ENCODE data around the gene GFY. TPM values are rescaled to one million over a fixed set of nuclear protein-coding genes. Genes with fewer than 3 reads are reported as not detected.

Gene GFY
- total RNA-seq, 1 donor from 2014 or later = not detected

DNA sequence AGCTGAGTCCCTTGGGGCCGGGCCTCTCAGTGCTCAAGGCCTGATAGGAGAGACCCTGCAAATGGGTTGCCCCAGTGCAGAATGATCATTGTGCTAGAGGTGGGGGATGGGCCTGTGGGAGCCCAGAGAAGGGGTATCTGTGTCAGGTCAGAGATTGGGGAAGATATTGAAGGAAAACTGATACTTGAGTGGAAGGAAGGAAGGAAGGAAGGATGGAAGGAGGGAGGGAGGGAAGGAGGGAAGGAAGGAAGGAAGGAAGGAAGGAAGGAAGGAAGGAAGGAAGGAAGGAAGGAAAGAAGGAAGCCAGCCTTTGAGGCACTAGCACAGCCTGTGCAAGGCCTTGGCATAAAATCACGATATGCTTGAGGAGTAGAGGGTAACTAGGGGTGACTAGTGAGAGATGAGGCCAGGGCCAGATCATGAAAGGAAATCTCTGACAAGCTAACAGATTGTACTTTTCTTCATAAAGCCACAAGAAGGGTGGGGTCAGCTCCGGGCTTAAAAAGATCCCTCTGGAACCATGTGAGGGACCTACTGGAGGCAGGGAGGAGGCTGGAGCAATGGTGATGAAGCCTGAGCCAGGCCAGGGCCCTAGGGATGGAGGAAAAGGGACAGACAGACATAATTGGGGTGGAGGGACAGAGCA is 13.4 kb upstream of the GFY start:
- H3K27me3 ChIP-seq = no peaks in the 10 kb centered on the region
- no peaks in the 10 kb centered on the region for H3K4me1 ChIP-seq
- no peak overlapping the region for H3K4me3 ChIP-seq
- H3K9me3 ChIP-seq = no peaks in the 10 kb centered on the region
- intact Hi-C loops (cut with DNase I) = no loop called here
- TF ChIP-seq, protein P1, sequence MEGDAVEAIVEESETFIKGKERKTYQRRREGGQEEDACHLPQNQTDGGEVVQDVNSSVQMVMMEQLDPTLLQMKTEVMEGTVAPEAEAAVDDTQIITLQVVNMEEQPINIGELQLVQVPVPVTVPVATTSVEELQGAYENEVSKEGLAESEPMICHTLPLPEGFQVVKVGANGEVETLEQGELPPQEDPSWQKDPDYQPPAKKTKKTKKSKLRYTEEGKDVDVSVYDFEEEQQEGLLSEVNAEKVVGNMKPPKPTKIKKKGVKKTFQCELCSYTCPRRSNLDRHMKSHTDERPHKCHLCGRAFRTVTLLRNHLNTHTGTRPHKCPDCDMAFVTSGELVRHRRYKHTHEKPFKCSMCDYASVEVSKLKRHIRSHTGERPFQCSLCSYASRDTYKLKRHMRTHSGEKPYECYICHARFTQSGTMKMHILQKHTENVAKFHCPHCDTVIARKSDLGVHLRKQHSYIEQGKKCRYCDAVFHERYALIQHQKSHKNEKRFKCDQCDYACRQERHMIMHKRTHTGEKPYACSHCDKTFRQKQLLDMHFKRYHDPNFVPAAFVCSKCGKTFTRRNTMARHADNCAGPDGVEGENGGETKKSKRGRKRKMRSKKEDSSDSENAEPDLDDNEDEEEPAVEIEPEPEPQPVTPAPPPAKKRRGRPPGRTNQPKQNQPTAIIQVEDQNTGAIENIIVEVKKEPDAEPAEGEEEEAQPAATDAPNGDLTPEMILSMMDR (IDR thresholded peaks at IDR 0.05) = no peak
- no peak overlapping the region for H3K27ac ChIP-seq
- no peaks in the 10 kb centered on the region for H3K36me3 ChIP-seq
- DNase-seq (ENCODE audit: low spot score in 2 of 2) = no peak

GRCh38 chr19:49413348-49413747 is 11.8 kb upstream of the GFY start:
- Histone ChIP-seq H3K4me3 (no peak overlapping the region), H3K27ac (no peak overlapping the region), H3K36me3 (no peaks in the 10 kb centered on the region), H3K9me3 (no peaks in the 10 kb centered on the region), H3K27me3 (peaks cover 5% of the 10 kb centered on the region), H3K4me1 (no peaks in the 10 kb centered on the region)
- no peak for DNase-seq (ENCODE audit: low spot score in 2 of 2)
- intact Hi-C loops (cut with DNase I) = no loop called here
- TF ChIP-seq, protein P1 (IDR thresholded peaks at IDR 0.05) = no peak

GRCh38 chr19:49414256-49414655 is 10.9 kb upstream of the GFY start:
- Histone ChIP-seq H3K27ac (no peak overlapping the region), H3K4me3 (no peak overlapping the region), H3K36me3 (no peaks in the 10 kb centered on the region), H3K27me3 (peaks cover 5% of the 10 kb centered on the region), H3K9me3 (no peaks in the 10 kb centered on the region), H3K4me1 (no peaks in the 10 kb centered on the region)
- DNase-seq (ENCODE audit: low spot score in 2 of 2) = no peak
- intact Hi-C loops (cut with DNase I) = no loop called here
- TF ChIP-seq, protein P1 (IDR thresholded peaks at IDR 0.05) = no peak

DNA sequence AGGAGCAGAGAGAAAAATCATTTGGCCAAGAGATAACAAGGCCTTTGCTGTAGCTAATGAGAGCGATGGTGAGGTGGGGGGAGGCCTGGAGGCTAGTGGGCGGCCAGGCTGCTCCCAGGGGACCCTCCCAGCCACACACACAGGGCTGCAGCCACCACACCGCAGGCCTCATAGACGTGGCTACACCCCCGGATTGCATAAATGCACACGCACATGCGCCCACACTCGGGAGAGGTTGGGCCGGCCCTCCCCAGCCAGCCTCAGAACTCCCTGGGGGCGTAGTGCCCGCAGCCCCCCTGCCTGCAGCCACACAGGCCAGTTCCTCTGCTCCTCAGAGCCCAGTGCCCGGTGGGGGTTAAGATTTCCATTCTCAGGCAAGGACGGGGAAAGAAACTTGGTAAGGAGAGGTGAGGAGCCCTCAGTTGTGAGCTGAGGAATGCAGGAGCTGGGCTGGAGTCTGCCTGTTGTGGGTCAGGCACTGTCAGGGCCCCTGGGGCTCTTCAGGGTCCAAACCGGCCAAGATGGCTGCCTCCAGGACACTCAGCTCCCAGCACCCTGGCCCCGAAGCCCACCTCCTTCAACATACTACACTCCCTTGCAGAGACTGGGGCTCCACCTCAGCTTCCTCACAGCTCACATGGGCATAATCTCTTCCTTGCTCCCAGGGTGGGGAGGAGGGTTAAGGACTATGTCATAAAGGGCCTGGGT is 9.9 kb upstream of the GFY start:
- no peak for DNase-seq (ENCODE audit: low spot score in 2 of 2)
- no peaks in the 10 kb centered on the region for H3K9me3 ChIP-seq
- no peak overlapping the region for H3K27ac ChIP-seq
- no peaks in the 10 kb centered on the region for H3K4me1 ChIP-seq
- no peak overlapping the region for H3K4me3 ChIP-seq
- TF ChIP-seq, protein P1 (IDR thresholded peaks at IDR 0.05) = no peak
- H3K27me3 ChIP-seq = peaks cover 5% of the 10 kb centered on the region
- intact Hi-C loops (cut with DNase I) = no loop called here
- H3K36me3 ChIP-seq = no peaks in the 10 kb centered on the region

- Histone ChIP-seq H3K27ac (no peak overlapping the region), H3K4me3 (no peak overlapping the region), H3K9me3 (no peaks in the 10 kb centered on the region), H3K36me3 (no peaks in the 10 kb centered on the region), H3K27me3 (peaks cover 5% of the 10 kb centered on the region), H3K4me1 (no peaks in the 10 kb centered on the region)
- intact Hi-C loops (cut with DNase I) = no loop called here
- no peak for DNase-seq (ENCODE audit: low spot score in 2 of 2)
- TF ChIP-seq, protein P1 (IDR thresholded peaks at IDR 0.05) = no peak
Observed at GRCh38 chr19:49415810-49416200, 9.4 kb upstream of the GFY start.
